CD4-positive, alpha-beta T cell treated with Interleukin-15 for 4 hours (primary cell): Measurements from ENCODE around the gene LRRC39.

ENCODE experiments used
- DNase-seq: peaks from one replicate; pipeline ENCODE4 v3.0.0-alpha.2; 2020; ENCODE audit warnings: low spot score

The LRRC39 gene

GRCh38 chr1:100147875-100148274 is 30.2 kb downstream of the LRRC39 start:
- DNase-seq = no peak

- no peak for DNase-seq
Observed at GRCh38 chr1:100146958-100147357, 31.1 kb downstream of the LRRC39 start.

- DNase-seq = no peak
Observed at GRCh38 chr1:100145116-100145515, 32.9 kb downstream of the LRRC39 start.

GRCh38 chr1:100142343-100142742 is 35.7 kb downstream of the LRRC39 start:
- DNase-seq = no peak

- no peak for DNase-seq
Observed at GRCh38 chr1:100141192-100141591, 36.9 kb downstream of the LRRC39 start.

GRCh38 chr1:100137602-100138001 is 40.5 kb downstream of the LRRC39 start:
- no peak for DNase-seq

- no peak for DNase-seq
Observed at GRCh38 chr1:100134872-100135271, 43.2 kb downstream of the LRRC39 start.

- DNase-seq = peak; percentile 96
Observed at GRCh38 chr1:100132566-100133477, 45.2 kb downstream of the LRRC39 start, which contains the start of the genes SASS6 and TRMT13. Gene SASS6, minus strand, starts transcription at chr1:100132930. Its CDS starts 116 bp downstream, at chr1:100132814. Gene TRMT13, plus strand, starts transcription at chr1:100133163. Its CDS starts 6 bp downstream, at chr1:100133169.

GRCh38 chr1:100131623-100132022 is 46.4 kb downstream of the LRRC39 start:
- DNase-seq = no peak

- no peak for DNase-seq
Observed at GRCh38 chr1:100130552-100131077, 47.4 kb downstream of the LRRC39 start.

- DNase-seq = no peak
Observed at GRCh38 chr1:100127226-100127625, 50.8 kb downstream of the LRRC39 start.

- no peak for DNase-seq
Observed at GRCh38 chr1:100122177-100122576, 55.9 kb downstream of the LRRC39 start.

- DNase-seq = no peak
Observed at GRCh38 chr1:100115524-100115923, 62.5 kb downstream of the LRRC39 start.

GRCh38 chr1:100109554-100110066 is 68.4 kb downstream of the LRRC39 start:
- no peak for DNase-seq

- DNase-seq = no peak
Observed at GRCh38 chr1:100107696-100108095, 70.4 kb downstream of the LRRC39 start.

- no peak for DNase-seq
Observed at GRCh38 chr1:100101564-100101963, 76.5 kb downstream of the LRRC39 start.

GRCh38 chr1:100100202-100100601 is 77.9 kb downstream of the LRRC39 start:
- DNase-seq = no peak
